HG02623 (cell line): ENCODE data around the gene ADD1.
A peak's percentile ranks its signal among the peaks of the same experiment; 100 is the strongest.

ENCODE experiments used
- ATAC-seq: cut with Tn5 transposase; IDR thresholded peaks from one replicate; pipeline ENCODE4 v1.9.1; 2021; ENCODE audit warnings: moderate library complexity; ENCODE audit not compliant: unreplicated experiment

ADD1 gene

GRCh38 chr4:2843263-2843940 is at the start of gene ADD1:
Gene ADD1, plus strand, starts transcription at chr4:2843844. Its CDS starts 32,072 bp downstream, at chr4:2875916.
- ATAC-seq = peak; percentile 86

GRCh38 chr4:2794486-2795299 is 49.0 kb upstream of the ADD1 start:
- ATAC-seq = no peak

- ATAC-seq = no peak
Measured at GRCh38 chr4:2795300-2795892, 48.2 kb upstream of the ADD1 start.

- ATAC-seq = no peak
Measured at GRCh38 chr4:2795893-2796848, 47.5 kb upstream of the ADD1 start.

GRCh38 chr4:2796849-2797544 is 46.6 kb upstream of the ADD1 start:
- ATAC-seq = no peak

GRCh38 chr4:2797545-2798305 is 45.9 kb upstream of the ADD1 start:
- no peak for ATAC-seq

GRCh38 chr4:2798399-2799223 is 45.0 kb upstream of the ADD1 start:
- no peak for ATAC-seq

GRCh38 chr4:2799224-2799911 is 44.3 kb upstream of the ADD1 start:
- ATAC-seq = no peak

GRCh38 chr4:2799971-2800690 is 43.5 kb upstream of the ADD1 start:
- ATAC-seq = no peak

GRCh38 chr4:2800691-2801596 is 42.7 kb upstream of the ADD1 start:
- peak; percentile 45 for ATAC-seq

- ATAC-seq = no peak
Measured at GRCh38 chr4:2802618-2803531, 40.8 kb upstream of the ADD1 start.

GRCh38 chr4:2803624-2804448 is 39.8 kb upstream of the ADD1 start:
- no peak for ATAC-seq

GRCh38 chr4:2804449-2804972 is 39.1 kb upstream of the ADD1 start:
- no peak for ATAC-seq

GRCh38 chr4:2804973-2805501 is 38.6 kb upstream of the ADD1 start:
- ATAC-seq = no peak
